GM13977 (cell line): Measurements from ENCODE around the gene DSP.

Experiments used
- DNase-seq: peaks from one replicate; pipeline ENCODE4 v3.0.0; 2012; ENCODE audit warnings: low spot score
- CTCF ChIP-seq: IDR thresholded peaks from 2 replicates; pipeline ENCODE4 v1.5.1; 2012; ENCODE audit warnings: mild to moderate bottlenecking, control low read depth; ENCODE audit not compliant: insufficient read depth; ENCODE audit errors: extremely low read depth, missing control alignments
- in situ Hi-C: fragments of 300-500 bp; cut with MboI; formaldehyde crosslinking; loops from one replicate; pipeline ENCODE4 v1.12.0; 2022; ENCODE audit warnings: low sequenced_read_pairs, low pct_unique_long_range_greater_than_20kb, mixed read lengths, inconsistent platforms; ENCODE audit not compliant: unreplicated experiment

DSP gene

GRCh38 chr6:7594579-7595125, 53.2 kb downstream of the DSP start:
- in situ Hi-C loops: no loop called here
- DNase-seq: no peak
- no peak for TF ChIP-seq CTCF

- DNase-seq: no peak
- in situ Hi-C loops: loop anchor here (25.0 kb wide), 1 partner anchor 892 kb away; no protein-coding TSS in a partner anchor
- no peak for TF ChIP-seq CTCF
Observed at GRCh38 chr6:7604003-7604402, 62.5 kb downstream of the DSP start.

GRCh38 chr6:7604506-7604905, 63.0 kb downstream of the DSP start:
- in situ Hi-C loops: loop anchor here (25.0 kb wide), 1 partner anchor 892 kb away; no protein-coding TSS in a partner anchor
- no peak for DNase-seq
- no peak for TF ChIP-seq CTCF

- in situ Hi-C loops: loop anchor here (25.0 kb wide), 1 partner anchor 903 kb away; no protein-coding TSS in a partner anchor
- peak; percentile 45 for DNase-seq
- peak; percentile 67 for TF ChIP-seq CTCF
Observed at GRCh38 chr6:7615611-7616383, 74.3 kb downstream of the DSP start.

GRCh38 chr6:7617801-7618764, 76.6 kb downstream of the DSP start:
- TF ChIP-seq CTCF: peak; percentile 9
- in situ Hi-C loops: loop anchor here (25.0 kb wide), 1 partner anchor 906 kb away; no protein-coding TSS in a partner anchor
- DNase-seq: no peak

GRCh38 chr6:7621761-7622160, 80.3 kb downstream of the DSP start:
- in situ Hi-C loops: loop anchor here (25.0 kb wide), 1 partner anchor 909 kb away; no protein-coding TSS in a partner anchor
- DNase-seq: no peak
- TF ChIP-seq CTCF: no peak
